BE2C (cell line): ENCODE data around the gene MBP.

ENCODE experiments used
- DNase-seq: peaks from one replicate; pipeline ENCODE4 v3.0.0-alpha.2; 2020
- H3K27me3 ChIP-seq: fragments of 250-450 bp; sonication (Bioruptor Pico); 2 replicates; pipeline ENCODE4 v1.5.1; 2020; ENCODE audit warnings: mild to moderate bottlenecking
- H3K36me3 ChIP-seq: fragments of 250-450 bp; sonication (Bioruptor Pico); 2 replicates; pipeline ENCODE4 v1.5.1; 2020; ENCODE audit warnings: mild to moderate bottlenecking
- H3K4me1 ChIP-seq: fragments of 250-450 bp; sonication (Bioruptor Pico); 2 replicates; pipeline ENCODE4 v1.5.1; 2020
- H3K4me3 ChIP-seq: 2 replicates; pipeline ENCODE4 v1.5.1; 2011; ENCODE audit warnings: low read depth, low read length
- H3K9me3 ChIP-seq: fragments of 250-450 bp; sonication (Bioruptor Pico); 2 replicates; pipeline ENCODE4 v1.5.1; 2020
- CTCF ChIP-seq: IDR thresholded peaks from 2 replicates; pipeline ENCODE4 v1.5.1; 2012; ENCODE audit warnings: mild to moderate bottlenecking, low read depth, low read length

The MBP gene

GRCh38 chr18:77082316-77082955, 50.1 kb downstream of the MBP start:
- Histone ChIP-seq H3K4me1 (no peaks in the 10 kb centered on the region), H3K9me3 (no peaks in the 10 kb centered on the region), H3K4me3 (no peak overlapping the region), H3K27me3 (no peaks in the 10 kb centered on the region), H3K36me3 (no peaks in the 10 kb centered on the region)
- DNase-seq, result no peak
- no peak for TF ChIP-seq CTCF

- Histone ChIP-seq H3K9me3 (no peaks in the 10 kb centered on the region), H3K4me3 (no peak overlapping the region), H3K36me3 (no peaks in the 10 kb centered on the region), H3K27me3 (no peaks in the 10 kb centered on the region), H3K4me1 (no peaks in the 10 kb centered on the region)
- DNase-seq, result no peak
- TF ChIP-seq CTCF, result no peak
Measured at GRCh38 chr18:77081390-77081778, 51.2 kb downstream of the MBP start.

- TF ChIP-seq CTCF, result no peak
- no peak for DNase-seq
- Histone ChIP-seq H3K36me3 (no peaks in the 10 kb centered on the region), H3K27me3 (no peaks in the 10 kb centered on the region), H3K9me3 (no peaks in the 10 kb centered on the region), H3K4me1 (no peaks in the 10 kb centered on the region), H3K4me3 (no peak overlapping the region)
Measured at GRCh38 chr18:77079954-77080682, 52.5 kb downstream of the MBP start.

GRCh38 chr18:77079088-77079487, 53.5 kb downstream of the MBP start:
- Histone ChIP-seq H3K36me3 (no peaks in the 10 kb centered on the region), H3K27me3 (no peaks in the 10 kb centered on the region), H3K4me1 (no peaks in the 10 kb centered on the region), H3K9me3 (no peaks in the 10 kb centered on the region), H3K4me3 (no peak overlapping the region)
- DNase-seq, result no peak
- no peak for TF ChIP-seq CTCF

GRCh38 chr18:77078690-77079070, 53.9 kb downstream of the MBP start:
- Histone ChIP-seq H3K27me3 (no peaks in the 10 kb centered on the region), H3K9me3 (no peaks in the 10 kb centered on the region), H3K4me3 (no peak overlapping the region), H3K36me3 (no peaks in the 10 kb centered on the region), H3K4me1 (no peaks in the 10 kb centered on the region)
- DNase-seq, result no peak
- no peak for TF ChIP-seq CTCF

GRCh38 chr18:77077941-77078689, 54.5 kb downstream of the MBP start:
- DNase-seq, result no peak
- Histone ChIP-seq H3K9me3 (no peaks in the 10 kb centered on the region), H3K27me3 (no peaks in the 10 kb centered on the region), H3K36me3 (no peaks in the 10 kb centered on the region), H3K4me3 (no peak overlapping the region), H3K4me1 (no peaks in the 10 kb centered on the region)
- TF ChIP-seq CTCF, result no peak
